K562 (cell line): Measurements from ENCODE around the gene METTL23. TPM values are rescaled to one million over a fixed set of nuclear protein-coding genes. Genes with fewer than 3 reads are reported as not detected.

Source experiments
- CTCF ChIP-seq, 3 experiments: IDR thresholded peaks in 2 of 3; conservative IDR thresholded peaks in 1 of 3; 2 replicates each; pipeline ENCODE4 v1.5.1; 2011 to 2012; ENCODE audit warnings: low read length in 3 of 3, mild to moderate bottlenecking in 3 of 3, control low read depth in 2 of 3, improper control_type of control experiment in 1 of 3, inconsistent platforms in 1 of 3, low read depth in 1 of 3, mixed read lengths in 1 of 3, moderate library complexity in 1 of 3; ENCODE audit not compliant: insufficient read depth in 2 of 3
- EP300 ChIP-seq: IDR thresholded peaks from 2 replicates; pipeline ENCODE4 v1.6.1; 2012; ENCODE audit warnings: low read length, improper control_type of control experiment
- GABPA ChIP-seq: fragments of 200-800 bp; sonication (Bioruptor generic); conservative IDR thresholded peaks from 2 replicates; pipeline ENCODE4 v1.6.1; 2016; ENCODE audit warnings: low read depth, missing genetic modification characterization, missing compliant biosample characterization
- HDAC3 ChIP-seq: fragments of 450-650 bp; IDR thresholded peaks from 2 replicates; pipeline ENCODE4 v1.6.1; 2018; ENCODE audit warnings: borderline replicate concordance, mild to moderate bottlenecking, moderate library complexity; ENCODE audit not compliant: partially characterized antibody
- HLTF ChIP-seq: fragments of 450-650 bp; IDR thresholded peaks from 2 replicates; pipeline ENCODE4 v1.6.1; 2016
- MCM3 ChIP-seq: fragments of 450-650 bp; IDR thresholded peaks from 2 replicates; pipeline ENCODE4 v1.6.1; 2016
- NEUROD1 ChIP-seq: fragments of 150-350 bp; IDR thresholded peaks from 2 replicates; pipeline ENCODE4 v1.6.1; 2014; ENCODE audit warnings: borderline replicate concordance, low read length, low read depth; ENCODE audit not compliant: partially characterized antibody
- NFRKB ChIP-seq: fragments of 450-650 bp; IDR thresholded peaks from 2 replicates; pipeline ENCODE4 v1.6.1; 2016; ENCODE audit warnings: low read depth
- PHF21A ChIP-seq: fragments of 450-650 bp; IDR thresholded peaks from 2 replicates; pipeline ENCODE4 v1.6.1; 2017; ENCODE audit warnings: low read depth, borderline replicate concordance
- PKNOX1 ChIP-seq: fragments of 450-650 bp; IDR thresholded peaks from 2 replicates; pipeline ENCODE4 v1.6.1; 2016
- SMAD1 ChIP-seq: fragments of 150-350 bp; IDR thresholded peaks from 2 replicates; pipeline ENCODE4 v1.6.1; 2014; ENCODE audit warnings: low read length, low read depth; ENCODE audit not compliant: partially characterized antibody
- STAG1 ChIP-seq: sonication (generic); formaldehyde crosslinking; IDR thresholded peaks from 2 replicates; pipeline ENCODE4 v1.5.0; 2020; ENCODE audit warnings: missing genetic modification reagents, borderline replicate concordance
- TEAD2 ChIP-seq: fragments of 450-650 bp; IDR thresholded peaks from 2 replicates; pipeline ENCODE4 v1.6.1; 2016; ENCODE audit warnings: missing genetic modification characterization, control low read depth, missing compliant biosample characterization
- THRAP3 ChIP-seq: fragments of 450-650 bp; IDR thresholded peaks from 2 replicates; pipeline ENCODE4 v1.6.1; 2016; ENCODE audit warnings: mild to moderate bottlenecking, inconsistent platforms, borderline replicate concordance
- ZBTB8A ChIP-seq: fragments of 450-650 bp; IDR thresholded peaks from 2 replicates; pipeline ENCODE4 v1.6.1; 2018; ENCODE audit warnings: mild to moderate bottlenecking, moderate library complexity; ENCODE audit not compliant: partially characterized antibody
- ZFPM2 ChIP-seq: fragments of 250-450 bp; sonication (Bioruptor Pico); IDR thresholded peaks from 2 replicates; pipeline ENCODE4 v1.5.1; 2022; ENCODE audit warnings: mild to moderate bottlenecking
- ZNF408 ChIP-seq: fragments of 250-450 bp; sonication (Bioruptor Pico); IDR thresholded peaks from 2 replicates; pipeline ENCODE4 v1.4.0; 2020; ENCODE audit warnings: low read depth, mild to moderate bottlenecking, moderate library complexity
- polyA plus RNA-seq, 8 experiments: library from polyadenylated mRNA; depleted of rRNA in 4 of 8; stranded (reverse) in 5 of 8; unstranded in 3 of 8; fragments of >200 nt; fragmentation: Nextera tagmentation in 2 of 8; fragmentation: Illumina TruSeq in 1 of 8; extraction: Ambion mirVana in 2 of 8; extraction: Trizol in 1 of 8; gene quantifications; 2 replicates each; pipeline versions ENCODE4 v1.2.1 to v1.2.3, GENCODE V29; 2011 to 2014; ENCODE audit warnings: inconsistent platforms in 1 of 8, missing spikeins in 1 of 8
- total RNA-seq, 7 experiments: library from RNA; depleted of rRNA in 6 of 7; stranded (reverse); fragments of >200 nt in 6 of 7; fragmentation: Illumina TruSeq in 2 of 7; extraction: Trizol in 2 of 7; gene quantifications; 2 replicates each; pipeline versions ENCODE4 v1.2.1 to v1.2.3, GENCODE V29; 2011 to 2021; ENCODE audit warnings: low replicate concordance in 1 of 7
- TF ChIP-seq, protein P1 (sequence below): sonication (generic); formaldehyde crosslinking; IDR thresholded peaks from 2 replicates; pipeline ENCODE4 v1.8.1; 2023; ENCODE audit warnings: missing genetic modification reagents, mild to moderate bottlenecking, borderline replicate concordance
- TF ChIP-seq, protein P2 (sequence below): fragments of 250-450 bp; sonication (Bioruptor Pico); IDR thresholded peaks from 2 replicates; pipeline ENCODE4 v1.4.0; 2020; ENCODE audit warnings: mild to moderate bottlenecking

METTL23 gene
- total and polyA plus RNA-seq, 9 of the 15 experiments (the other 6 are each of a cell fraction or from before 2014, with no cell fraction given) = 29.4 to 67.3 (median 41.6) TPM

DNA sequence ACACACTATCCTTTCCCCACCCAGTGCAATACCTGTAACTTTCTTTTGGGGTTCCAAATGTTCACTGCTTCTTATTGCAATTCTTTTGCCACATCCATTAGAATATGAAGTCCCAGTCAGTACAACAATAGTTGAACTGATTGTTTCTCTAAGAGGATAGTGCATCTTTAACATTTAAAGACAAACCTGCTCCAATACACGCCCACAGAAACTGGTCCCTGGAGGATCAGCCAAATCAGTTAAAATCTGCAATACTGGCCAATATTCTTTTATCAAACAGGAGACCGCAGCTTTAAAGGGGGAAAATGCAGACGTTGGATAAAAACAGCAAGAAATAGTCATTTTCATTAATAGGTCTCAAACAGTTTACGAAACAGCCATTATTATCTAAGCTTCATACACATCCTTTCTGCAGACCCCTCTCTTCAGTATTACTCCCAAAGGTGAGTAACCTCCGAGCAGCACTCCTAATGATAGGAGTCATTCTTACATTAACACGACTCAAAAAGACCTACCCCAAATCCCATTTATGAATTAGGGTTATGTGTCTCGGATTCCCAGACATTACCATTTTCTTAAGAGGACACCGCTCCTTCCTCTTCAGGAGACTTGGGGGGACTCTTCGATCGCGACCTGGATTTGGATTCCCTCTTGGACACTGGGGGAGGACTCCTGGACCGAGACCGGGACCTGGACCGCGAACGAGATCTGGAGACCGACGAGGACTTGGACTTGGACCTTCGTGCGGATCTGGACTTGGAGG, 9.1 kb downstream of the METTL23 start (continued):
- TF ChIP-seq, protein P1, sequence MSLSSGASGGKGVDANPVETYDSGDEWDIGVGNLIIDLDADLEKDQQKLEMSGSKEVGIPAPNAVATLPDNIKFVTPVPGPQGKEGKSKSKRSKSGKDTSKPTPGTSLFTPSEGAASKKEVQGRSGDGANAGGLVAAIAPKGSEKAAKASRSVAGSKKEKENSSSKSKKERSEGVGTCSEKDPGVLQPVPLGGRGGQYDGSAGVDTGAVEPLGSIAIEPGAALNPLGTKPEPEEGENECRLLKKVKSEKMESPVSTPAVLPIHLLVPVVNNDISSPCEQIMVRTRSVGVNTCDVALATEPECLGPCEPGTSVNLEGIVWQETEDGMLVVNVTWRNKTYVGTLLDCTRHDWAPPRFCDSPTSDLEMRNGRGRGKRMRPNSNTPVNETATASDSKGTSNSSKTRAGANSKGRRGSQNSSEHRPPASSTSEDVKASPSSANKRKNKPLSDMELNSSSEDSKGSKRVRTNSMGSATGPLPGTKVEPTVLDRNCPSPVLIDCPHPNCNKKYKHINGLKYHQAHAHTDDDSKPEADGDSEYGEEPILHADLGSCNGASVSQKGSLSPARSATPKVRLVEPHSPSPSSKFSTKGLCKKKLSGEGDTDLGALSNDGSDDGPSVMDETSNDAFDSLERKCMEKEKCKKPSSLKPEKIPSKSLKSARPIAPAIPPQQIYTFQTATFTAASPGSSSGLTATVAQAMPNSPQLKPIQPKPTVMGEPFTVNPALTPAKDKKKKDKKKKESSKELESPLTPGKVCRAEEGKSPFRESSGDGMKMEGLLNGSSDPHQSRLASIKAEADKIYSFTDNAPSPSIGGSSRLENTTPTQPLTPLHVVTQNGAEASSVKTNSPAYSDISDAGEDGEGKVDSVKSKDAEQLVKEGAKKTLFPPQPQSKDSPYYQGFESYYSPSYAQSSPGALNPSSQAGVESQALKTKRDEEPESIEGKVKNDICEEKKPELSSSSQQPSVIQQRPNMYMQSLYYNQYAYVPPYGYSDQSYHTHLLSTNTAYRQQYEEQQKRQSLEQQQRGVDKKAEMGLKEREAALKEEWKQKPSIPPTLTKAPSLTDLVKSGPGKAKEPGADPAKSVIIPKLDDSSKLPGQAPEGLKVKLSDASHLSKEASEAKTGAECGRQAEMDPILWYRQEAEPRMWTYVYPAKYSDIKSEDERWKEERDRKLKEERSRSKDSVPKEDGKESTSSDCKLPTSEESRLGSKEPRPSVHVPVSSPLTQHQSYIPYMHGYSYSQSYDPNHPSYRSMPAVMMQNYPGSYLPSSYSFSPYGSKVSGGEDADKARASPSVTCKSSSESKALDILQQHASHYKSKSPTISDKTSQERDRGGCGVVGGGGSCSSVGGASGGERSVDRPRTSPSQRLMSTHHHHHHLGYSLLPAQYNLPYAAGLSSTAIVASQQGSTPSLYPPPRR (CRISPR knock-in tag) = no peak
- no peak; a peak in 1 of 6 replicates for TF ChIP-seq CTCF (IDR thresholded peaks at IDR 0.05 in 2 of 3, conservative IDR thresholded peaks at IDR 0.05 in 1 of 3; ENCODE audit: insufficient read depth in 2 of 3, low read depth in 1 of 3, low read length in 3 of 3)
- no peak for TF ChIP-seq NFRKB
- TF ChIP-seq HDAC3 = peak; percentile 43
- TF ChIP-seq STAG1 = no peak
- no peak for TF ChIP-seq MCM3
- TF ChIP-seq PKNOX1 = no peak
- no peak for TF ChIP-seq ZBTB8A
- TF ChIP-seq EP300 = no peak
- peak; percentile 20 for TF ChIP-seq SMAD1
- TF ChIP-seq NEUROD1 = no peak
- no peak for TF ChIP-seq GABPA
- no peak for TF ChIP-seq ZNF408 (CRISPR knock-in tag)
- TF ChIP-seq PHF21A = no peak
- no peak for TF ChIP-seq TEAD2 (tag)
- TF ChIP-seq HLTF = no peak
- TF ChIP-seq, protein P2, sequence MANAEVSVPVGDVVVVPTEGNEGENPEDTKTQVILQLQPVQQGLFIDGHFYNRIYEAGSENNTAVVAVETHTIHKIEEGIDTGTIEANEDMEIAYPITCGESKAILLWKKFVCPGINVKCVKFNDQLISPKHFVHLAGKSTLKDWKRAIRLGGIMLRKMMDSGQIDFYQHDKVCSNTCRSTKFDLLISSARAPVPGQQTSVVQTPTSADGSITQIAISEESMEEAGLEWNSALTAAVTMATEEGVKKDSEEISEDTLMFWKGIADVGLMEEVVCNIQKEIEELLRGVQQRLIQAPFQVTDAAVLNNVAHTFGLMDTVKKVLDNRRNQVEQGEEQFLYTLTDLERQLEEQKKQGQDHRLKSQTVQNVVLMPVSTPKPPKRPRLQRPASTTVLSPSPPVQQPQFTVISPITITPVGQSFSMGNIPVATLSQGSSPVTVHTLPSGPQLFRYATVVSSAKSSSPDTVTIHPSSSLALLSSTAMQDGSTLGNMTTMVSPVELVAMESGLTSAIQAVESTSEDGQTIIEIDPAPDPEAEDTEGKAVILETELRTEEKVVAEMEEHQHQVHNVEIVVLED (CRISPR knock-in tag) = no peak
- peak; percentile 51; the same call in 1 of the 2 replicates for TF ChIP-seq THRAP3
- no peak for TF ChIP-seq ZFPM2 (CRISPR knock-in tag)
